Stimulated activated CD8-positive, alpha-beta memory T cell treated with anti-CD3 and anti-CD28 coated beads, Interleukin-12 subunit alpha, Interleukin-12 subunit beta, amount 100 ng/mL, for 24 hours (primary cell): ENCODE data around the gene RNASE1.
"Not testable (repeated sequence)": the region's sequence is repeated elsewhere in the genome, so short reads cannot be mapped to it uniquely, and the experiment has no call there.

Source experiments
- DNase-seq: peaks from one replicate; pipeline ENCODE4 v3.0.0-alpha.2; 2020; ENCODE audit errors: extremely low read depth

The RNASE1 gene

DNA sequence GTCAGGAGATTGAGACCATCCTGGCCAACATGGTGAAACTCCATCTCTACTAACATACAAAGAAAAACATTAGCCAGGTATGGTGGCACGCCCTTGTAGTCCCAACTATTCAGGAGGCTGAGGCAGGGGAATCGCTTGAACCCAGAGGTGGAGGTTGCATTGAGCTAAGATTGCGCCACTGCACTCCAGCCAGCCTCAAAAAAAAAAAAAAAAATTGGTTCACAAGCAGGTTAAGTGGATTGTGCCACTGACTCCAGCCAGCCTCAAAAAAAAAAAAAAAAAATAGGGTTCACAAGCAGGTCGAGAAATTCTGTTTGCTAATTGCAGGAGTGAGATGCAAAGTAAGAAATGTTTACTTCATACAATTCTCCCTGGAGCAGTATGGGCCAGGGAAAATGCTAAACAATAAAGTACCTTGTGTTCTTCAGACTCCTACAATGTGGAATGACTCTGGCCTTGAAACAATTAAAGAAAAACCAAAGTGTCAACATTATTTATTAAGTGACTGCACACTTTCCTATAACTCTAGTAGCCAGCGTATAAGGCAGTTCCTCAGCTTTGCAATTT lies 28.3 kb downstream of the RNASE1 start:
- DNase-seq = no peak

DNA sequence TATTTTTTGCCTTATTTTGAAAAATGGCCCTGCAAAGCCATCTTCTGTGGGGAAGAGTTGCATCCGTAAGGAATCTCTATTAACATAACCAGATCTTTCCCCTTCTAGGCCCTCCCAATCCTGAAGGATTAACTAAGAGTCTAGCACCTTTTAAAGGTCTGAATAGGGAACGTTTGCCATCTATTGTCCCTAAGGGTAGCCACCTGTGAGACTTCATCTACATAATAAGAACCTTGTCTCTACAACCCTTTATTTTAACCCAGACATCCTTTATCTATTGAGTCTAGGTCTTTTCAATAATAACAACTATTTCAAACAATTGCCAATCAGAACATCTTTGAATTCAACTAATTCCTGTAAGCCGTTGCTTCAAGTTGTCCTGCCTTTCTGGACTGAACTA lies 30.0 kb downstream of the RNASE1 start:
- DNase-seq = no peak

DNA sequence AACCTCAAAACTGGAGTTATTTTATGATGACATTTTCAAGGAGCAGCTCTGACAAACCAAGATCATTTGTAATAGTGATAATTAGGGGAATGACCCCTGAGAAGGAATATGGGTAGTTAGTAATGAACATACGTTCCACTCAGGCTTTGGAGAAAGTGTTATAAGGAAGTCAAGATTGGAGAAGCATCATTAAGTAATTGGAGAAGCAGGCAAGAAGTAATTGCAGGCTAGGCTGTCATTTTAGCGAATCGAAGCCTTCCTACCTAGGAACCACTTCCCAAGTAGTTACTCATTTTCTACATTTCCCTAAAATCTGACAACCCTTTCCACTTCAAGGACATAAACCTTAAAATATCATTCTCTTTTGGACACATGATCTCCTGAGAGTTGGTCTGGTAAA lies 33.2 kb downstream of the RNASE1 start:
- no peak for DNase-seq

DNA sequence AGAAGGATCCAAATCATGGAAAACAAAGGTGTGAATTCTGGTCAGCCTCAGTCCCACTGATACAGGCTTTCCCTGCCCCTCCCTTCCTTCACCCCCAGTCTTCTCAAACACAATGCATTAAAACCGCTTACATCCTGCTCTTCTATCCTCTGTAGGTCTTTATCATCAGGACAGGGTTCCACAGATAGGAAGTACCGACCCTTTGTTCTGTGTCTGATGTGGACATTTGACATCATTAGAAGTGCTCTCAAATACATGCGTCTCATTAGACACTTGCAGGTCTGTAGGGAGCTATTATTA lies 34.1 kb downstream of the RNASE1 start:
- DNase-seq = no peak

DNA sequence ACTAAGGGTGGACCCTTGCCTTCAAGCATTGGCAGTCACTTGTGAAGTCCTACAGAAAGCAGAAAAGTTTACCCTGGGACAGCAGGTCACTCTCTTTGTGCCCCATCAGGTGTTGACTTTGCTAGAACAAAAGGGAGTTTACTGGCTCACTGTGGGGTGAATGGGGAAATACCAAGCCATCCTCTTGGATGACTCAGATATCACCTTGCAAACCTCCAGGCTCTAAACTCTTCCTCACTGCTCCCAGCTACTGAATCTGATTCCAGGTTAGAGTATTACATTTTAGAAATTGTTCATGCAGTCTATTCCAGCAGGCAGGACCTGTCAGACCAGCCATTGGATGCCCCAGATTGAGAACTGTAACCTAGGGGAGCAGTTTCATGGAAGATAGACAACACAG lies 41.7 kb downstream of the RNASE1 start:
- DNase-seq = no peak

DNA sequence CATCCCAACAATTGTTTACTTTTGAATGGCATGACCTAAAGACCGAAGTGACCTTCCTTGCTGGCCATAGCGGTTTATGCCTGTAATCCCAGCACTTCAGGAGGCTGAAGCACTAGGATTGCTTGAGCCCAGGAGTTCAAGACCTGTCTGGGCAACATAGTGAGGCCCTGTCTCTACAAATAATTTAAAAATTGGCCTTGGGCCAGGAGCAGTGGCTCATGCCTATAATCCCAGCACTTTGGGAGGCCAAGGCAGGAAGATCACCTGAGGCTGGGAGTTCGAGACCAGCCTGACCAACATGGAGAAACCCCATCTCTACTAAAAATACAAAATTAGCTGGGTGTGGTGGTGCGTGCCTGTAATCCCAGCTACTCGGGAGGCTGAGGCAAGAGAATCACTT lies 43.2 kb downstream of the RNASE1 start:
- not testable (repeated sequence) for DNase-seq

DNA sequence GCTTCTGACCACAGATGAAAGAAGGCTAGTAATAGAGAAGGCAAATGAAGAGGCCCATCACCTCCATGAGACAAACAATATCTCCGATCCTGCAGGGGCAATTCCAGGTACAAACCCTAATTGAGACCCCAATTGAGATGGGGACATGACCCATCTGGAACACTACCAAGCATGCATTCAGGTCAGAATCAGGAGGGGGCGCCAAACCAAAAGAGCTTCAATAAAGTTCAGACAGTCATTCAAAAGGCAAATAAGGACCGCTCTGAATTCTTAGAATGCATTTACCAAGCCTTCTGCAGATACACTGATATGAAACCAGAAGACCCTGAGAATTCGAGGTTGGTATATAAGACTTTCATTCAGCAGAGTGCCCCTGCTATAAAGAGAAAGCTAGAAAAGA lies 44.7 kb downstream of the RNASE1 start:
- DNase-seq = no peak

DNA sequence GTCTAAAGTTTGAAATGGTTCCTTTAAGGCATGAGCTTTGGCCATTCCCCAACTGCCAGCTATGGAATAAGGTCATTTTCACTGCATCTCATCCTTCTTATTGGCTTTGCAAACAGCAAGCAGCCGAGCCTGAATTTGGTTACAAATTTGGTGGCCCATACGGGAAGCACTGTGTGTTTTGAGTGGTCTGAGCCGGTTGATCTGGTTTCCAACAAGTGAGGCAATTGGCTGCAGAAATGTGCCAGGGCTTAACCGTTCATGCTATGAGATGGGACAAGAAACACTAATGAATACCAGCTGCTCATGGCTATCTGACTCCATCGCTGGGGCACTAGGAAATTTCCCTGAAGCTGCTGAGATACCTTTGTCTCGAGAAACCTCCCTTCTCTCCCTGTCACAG lies 47.6 kb downstream of the RNASE1 start:
- DNase-seq = no peak

DNA sequence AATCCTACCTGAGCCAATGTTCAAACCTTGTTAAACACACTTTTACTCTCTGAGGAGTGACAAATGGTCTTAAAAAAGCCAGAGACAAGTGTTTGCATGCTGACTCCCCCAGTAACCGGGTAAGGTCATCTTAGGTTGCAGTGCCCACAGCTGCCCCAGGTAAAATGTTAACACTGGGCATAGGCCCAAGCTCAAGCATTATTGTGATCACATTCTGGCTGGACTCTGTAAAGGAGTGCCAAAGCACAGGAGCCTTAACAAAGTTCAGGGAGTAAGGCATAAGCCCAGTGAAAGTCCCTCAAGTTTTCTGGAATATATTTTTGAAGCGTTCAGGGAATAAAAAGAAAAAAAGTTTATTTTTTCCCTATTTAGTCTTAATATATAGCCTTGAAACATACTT lies 48.3 kb downstream of the RNASE1 start:
- no peak for DNase-seq

DNA sequence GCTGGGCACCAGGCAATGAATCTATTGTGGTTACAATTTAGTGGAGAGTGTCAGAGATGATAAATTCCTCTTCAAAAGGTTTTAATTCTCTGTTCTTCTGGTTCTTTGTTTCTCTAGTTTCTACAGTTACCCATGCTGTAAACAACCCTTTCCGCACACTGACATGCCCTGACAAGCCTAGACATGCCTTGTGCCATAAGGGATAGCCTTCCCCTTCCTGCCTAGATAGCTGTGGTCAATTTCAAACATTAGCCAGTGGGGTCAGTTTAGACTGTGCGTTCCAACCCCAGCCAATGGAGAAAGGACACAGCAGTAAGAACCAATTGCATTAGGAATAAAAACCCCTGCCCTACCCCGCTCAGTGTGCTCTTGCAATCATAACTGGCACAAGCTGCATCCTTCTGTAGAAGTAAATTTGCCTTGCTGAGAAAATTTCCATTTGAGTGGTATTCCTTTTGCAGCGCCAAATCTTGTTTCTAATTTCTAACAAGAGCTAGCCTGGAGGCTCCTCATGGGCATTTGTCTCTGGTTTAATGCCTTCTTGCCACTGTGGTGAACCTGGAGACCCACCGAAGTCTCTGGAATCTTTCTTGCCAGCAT lies 50.6 kb downstream of the RNASE1 start:
- DNase-seq = no peak
